A549 treated with RU486 at 1 μM for 4 hours (cell line): ENCODE measurements around the gene SLC30A1. TPM values are rescaled to one million over a fixed set of nuclear protein-coding genes. Genes with fewer than 3 reads are reported as not detected.

ENCODE experiments used
- total RNA-seq: library from RNA; stranded (reverse); fragments of 200-300 nt; extraction: Qiagen RNA extraction; gene quantifications from 5 replicates; pipeline ENCODE4 v1.2.3, GENCODE V29; 2022; ENCODE audit warnings: low read depth

Gene SLC30A1
- 11.1 to 29.0 TPM (median 27.5 TPM) in 5 replicates for total RNA-seq

GRCh38 chr1:211578640-211579439 lies at the start of gene SLC30A1:
TSS of gene SLC30A1 (minus strand) at chr1:211579161. CDS start at chr1:211578612, 549 bp downstream.

Other genes with a start within 250 kb of the SLC30A1 start
- gene RD3, start 87.0 kb downstream of the SLC30A1 start, total RNA-seq = not detected in 5 replicates
- 41.6 to 53.3 TPM (median 48.2 TPM) in 5 replicates for gene NEK2, start 96.5 kb upstream of the SLC30A1 start, total RNA-seq